ENCODE data around the gene TTLL9.
"Not testable (repeated sequence)": the region's sequence is repeated elsewhere in the genome, so short reads cannot be mapped to it uniquely, and the experiment has no call there.

The TTLL9 gene

DNA sequence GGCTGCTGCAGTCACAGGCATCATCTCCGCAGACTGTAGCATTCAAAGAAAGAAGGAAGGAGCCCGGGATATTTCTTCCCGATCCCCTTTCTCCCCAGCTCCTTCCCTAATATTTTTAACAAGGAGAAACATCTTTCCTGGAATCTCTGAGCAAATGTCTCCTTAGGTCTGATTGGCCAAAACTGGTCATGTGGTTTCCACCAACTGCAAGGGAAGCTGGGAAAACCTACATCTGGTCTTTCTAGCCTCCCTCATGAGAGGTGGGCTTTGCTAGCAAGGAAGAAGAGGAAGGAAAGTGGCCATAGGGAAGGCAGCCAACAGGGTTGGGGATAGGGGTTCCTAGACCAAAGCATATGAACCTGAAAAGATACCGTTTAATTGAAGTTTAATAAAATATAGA lies 46.3 kb downstream of the TTLL9 start:
- DNase-seq (ENCODE audit: low read depth in 2 of 2, low spot score in 1 of 2): no peak

DNA sequence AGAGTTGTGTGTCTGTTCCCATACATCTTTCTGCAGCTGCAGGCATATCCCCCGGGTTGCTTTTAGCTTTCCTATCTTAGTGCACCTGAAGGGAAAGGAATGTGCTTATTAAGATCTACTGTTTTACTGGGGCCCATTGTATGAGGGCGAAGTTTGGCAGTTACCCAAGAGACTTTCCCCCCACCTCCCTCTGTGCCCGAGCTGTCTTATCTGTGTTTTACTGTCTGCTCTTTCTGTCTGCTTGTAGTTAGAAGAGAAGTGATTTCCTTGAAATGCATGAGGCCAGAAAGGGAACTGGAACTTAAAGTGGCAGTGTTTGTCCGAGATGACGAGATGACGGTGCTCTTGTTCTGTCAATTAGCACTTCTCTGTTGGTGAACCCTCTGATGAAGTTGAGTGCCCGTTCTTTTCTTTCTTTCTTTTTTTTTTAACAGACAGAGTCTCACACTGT lies 47.6 kb downstream of the TTLL9 start:
- not testable (repeated sequence) for DNase-seq (ENCODE audit: low read depth in 2 of 2, low spot score in 1 of 2)

- no peak for DNase-seq (ENCODE audit: low read depth in 2 of 2, low spot score in 1 of 2)
Observed at GRCh38 chr20:31918466-31919105, 48.2 kb downstream of the TTLL9 start.

DNA sequence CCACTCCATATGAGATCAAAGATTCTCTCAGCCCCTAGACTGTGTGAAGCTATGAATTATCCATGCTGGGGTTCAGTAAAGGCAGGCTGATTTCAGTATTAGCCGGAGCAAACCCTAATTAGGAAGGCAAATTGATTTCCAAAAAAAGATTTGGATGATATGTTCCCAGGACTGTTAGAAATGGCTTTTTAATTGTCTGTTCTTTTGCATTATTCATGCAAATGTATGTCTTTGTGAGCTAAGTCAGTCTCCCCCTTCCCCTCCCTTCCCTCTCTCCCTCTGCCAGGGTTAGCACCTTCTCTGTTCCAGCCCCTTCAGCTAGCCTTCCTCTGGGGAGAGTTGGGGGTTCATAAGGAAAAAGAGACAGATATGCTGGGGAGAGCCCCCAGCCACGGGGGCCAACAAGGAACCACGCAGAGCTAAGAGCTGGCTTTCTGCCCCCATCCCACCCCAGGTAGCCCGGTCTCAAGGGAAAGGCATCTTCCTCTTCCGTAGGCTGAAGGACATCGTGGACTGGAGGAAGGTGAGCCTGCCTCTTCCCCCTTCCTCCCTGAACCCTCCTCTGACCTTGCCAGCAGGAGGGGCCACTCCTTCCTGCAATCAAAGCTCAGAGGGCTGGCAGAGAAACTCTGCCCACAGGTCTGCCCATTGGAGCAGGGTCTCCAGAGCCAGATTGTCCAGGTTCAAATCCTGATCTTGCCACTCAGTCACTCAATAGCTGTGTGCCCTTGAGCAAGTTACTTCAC lies 49.1 kb downstream of the TTLL9 start:
- DNase-seq (ENCODE audit: low read depth in 2 of 2, low spot score in 1 of 2): no peak

DNA sequence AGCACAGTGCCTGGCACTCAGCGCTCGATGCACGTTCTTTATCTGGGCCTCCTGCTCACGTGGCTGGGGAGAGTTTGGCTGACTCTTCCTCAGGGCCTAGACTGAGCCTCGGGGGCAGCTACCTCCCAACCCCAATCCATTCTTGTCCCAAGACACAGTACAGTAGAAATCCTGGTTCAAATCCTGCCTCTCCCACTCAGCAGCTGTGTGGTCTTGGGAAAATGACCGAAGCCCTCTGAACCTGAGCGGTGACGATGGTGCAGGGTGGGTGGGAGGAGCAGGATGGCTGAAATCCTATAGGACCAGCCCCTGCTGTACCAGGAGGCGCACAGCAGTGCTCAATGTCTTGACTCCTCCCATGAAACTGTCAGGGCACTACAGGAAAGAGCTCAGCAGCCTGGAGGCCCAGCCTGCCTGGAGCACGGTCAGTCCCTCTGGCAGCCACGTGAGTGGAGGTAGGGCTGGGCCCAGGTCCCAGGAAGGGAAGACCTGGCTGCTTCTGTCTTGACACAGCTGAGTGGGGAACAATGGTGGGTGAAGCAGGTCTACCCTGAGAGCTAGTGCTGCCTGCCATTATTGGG lies 49.9 kb downstream of the TTLL9 start:
- DNase-seq (ENCODE audit: low read depth in 2 of 2, low spot score in 1 of 2): no peak

DNA sequence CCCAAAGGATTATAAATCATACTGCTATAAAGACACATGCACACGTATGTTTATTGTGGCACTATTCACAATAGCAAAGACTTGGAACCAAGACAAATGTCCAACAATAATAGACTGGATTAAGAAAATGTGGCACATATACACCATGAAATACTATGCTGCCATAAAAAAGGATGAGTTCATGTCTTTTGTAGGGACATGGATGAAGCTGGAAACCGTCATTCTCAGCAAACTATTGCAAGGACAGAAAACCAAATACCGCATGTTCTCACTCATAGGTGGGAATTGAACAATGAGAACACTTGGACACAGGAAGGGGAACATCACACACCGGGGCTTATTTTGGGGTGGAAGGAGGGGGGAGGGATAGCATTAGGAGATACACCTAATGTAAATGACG lies 51.0 kb downstream of the TTLL9 start:
- not testable (repeated sequence) for DNase-seq (ENCODE audit: low read depth in 2 of 2, low spot score in 1 of 2)

DNA sequence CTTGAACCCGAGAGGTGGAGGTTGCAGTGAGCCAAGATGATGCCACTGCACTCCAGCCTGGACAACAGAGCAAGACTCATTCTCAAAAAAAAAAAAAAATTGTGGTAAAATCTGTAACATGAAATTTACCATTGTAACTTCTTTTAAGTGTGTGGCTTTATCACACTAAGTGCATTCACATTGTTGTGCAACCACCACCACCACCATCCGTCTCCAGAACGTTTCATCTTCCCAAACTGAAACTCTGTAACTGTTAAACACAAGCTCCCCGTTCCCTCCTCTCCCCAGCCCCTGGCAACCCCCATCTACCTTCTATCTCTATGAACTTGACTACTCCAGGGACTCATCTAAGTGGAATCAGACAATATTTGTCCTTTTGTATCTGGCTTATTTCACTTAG lies 51.7 kb downstream of the TTLL9 start:
- DNase-seq (ENCODE audit: low read depth in 2 of 2, low spot score in 1 of 2): no peak

DNA sequence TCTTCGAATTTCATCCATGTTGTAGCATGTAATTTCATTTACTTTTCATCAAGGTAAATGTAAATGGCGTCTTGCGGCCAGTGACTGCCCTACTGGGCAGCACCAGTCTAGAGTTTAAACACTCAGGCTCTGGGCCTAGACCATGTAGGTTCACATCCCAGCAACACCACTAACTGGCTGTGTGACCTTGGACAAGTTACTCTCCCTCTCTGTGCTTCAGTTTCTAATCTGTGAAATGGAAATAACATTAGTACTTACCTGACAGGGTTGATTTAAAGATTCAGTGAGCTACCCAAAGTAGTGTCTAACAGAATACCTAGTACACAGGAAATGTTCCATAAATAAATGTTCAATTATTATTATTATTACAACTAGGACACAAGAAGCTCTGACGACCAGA lies 52.2 kb downstream of the TTLL9 start:
- DNase-seq (ENCODE audit: low read depth in 2 of 2, low spot score in 1 of 2): no peak

- no peak for DNase-seq (ENCODE audit: low read depth in 2 of 2, low spot score in 1 of 2)
Observed at GRCh38 chr20:31923388-31924331, 53.2 kb downstream of the TTLL9 start.

- no peak for DNase-seq (ENCODE audit: low read depth in 2 of 2, low spot score in 1 of 2)
Observed at GRCh38 chr20:31924561-31924960, 54.1 kb downstream of the TTLL9 start.

- DNase-seq (ENCODE audit: low read depth in 2 of 2, low spot score in 1 of 2): no peak
Observed at GRCh38 chr20:31925631-31926030, 55.2 kb downstream of the TTLL9 start.

- no peak for DNase-seq (ENCODE audit: low read depth in 2 of 2, low spot score in 1 of 2)
Observed at GRCh38 chr20:31926493-31926892, 56.1 kb downstream of the TTLL9 start.

DNA sequence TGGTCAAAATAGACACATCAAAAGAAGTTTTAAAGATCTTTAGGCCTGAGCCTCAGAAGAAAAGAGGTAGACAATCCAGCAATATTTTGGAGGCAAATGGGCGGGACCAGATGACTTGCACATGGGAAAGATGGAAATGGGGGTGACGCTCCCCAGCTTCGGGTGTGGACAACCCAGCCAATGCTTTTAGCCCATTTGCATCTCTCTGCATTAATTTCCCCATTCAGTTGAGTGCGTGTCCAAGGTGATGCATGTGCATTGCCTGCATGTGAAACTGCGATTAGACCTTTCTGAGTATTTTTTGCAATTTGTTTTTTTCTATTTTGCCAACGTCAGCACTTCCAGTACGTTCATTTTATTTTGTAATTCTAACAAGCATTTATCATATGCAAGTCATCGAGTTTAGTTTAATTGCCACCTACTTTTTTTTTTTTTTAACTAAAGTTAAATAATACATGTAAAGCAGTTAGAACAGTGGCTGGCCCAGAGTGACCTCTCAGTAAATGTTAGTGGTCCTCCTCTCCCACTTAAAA lies 57.3 kb downstream of the TTLL9 start:
- no peak for DNase-seq (ENCODE audit: low read depth in 2 of 2, low spot score in 1 of 2)

DNA sequence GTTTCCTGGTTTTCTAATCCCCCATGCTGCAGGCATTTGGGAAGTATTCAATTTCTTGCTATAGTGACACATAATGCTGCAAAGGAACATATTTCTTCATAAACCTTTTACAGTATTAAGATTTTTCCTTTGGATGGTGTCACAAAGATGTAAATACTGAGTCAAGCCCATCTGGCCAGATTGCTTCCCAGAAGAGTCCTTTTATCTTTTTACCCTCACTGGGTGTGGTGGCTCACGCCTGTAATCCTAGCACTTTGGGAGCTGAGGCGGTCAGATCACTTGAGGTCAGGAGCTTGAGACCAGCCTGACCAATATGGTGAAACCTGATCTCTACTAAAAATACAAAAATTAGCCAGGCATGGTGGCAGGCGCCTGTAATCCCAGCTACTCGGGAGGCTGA lies 59.2 kb downstream of the TTLL9 start:
- not testable (repeated sequence) for DNase-seq (ENCODE audit: low read depth in 2 of 2, low spot score in 1 of 2)

DNA sequence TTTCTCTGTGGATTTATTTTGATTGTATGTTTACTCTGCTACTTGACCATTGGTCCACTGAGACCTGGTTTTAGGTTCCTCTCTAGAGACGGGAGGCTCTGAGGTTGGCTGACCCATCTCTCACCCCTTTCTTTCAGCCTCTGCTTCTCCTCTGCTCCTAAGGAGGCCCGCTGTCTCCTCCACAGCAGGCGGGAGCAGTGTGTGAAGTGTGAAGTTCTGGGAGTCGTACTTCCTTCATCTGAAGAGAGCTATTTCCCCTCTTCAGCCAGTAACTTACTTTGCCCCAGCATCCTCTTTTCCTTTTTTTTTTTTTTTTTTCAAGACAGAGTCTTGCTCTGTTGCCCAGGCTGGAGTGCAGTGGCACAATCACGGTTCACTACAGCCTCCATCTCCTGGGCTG lies 60.3 kb downstream of the TTLL9 start:
- no peak for DNase-seq (ENCODE audit: low read depth in 2 of 2, low spot score in 1 of 2)

DNA sequence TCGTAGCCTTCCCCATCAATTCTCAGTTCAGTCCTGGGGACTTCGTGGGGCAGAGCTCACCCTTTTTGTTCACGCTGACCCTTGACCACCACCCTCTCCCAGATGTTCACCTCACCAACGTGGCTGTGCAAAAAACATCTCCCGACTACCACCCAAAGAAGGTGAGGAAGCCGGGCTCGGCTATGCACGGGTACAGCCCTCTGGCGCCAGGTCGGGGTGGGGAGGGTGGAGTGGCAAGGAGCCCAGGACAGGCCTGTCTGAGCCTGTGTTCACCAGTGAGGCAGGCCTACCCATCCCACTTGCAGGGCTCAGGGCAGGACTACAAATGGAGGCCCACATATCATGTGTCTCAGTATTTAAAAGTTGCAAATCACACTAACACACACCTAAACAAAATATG lies 63.3 kb downstream of the TTLL9 start:
- DNase-seq (ENCODE audit: low read depth in 2 of 2, low spot score in 1 of 2): no peak

DNA sequence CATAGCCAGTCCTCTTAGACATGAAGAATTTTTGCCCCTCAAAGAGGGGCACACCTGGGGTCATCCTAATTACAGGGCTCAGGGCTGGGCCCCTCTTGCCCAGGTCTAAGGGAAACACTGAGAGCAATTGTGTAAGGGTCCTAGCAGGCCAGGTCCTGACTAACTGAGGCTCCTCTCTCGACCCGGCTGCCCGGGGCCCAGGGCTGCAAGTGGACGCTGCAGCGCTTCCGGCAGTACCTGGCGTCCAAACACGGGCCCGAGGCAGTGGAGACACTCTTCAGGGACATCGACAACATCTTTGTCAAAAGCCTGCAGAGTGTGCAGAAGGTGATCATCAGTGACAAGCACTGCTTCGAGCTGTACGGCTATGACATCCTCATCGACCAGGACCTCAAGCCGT lies 64.1 kb downstream of the TTLL9 start:
- no peak for DNase-seq (ENCODE audit: low read depth in 2 of 2, low spot score in 1 of 2)

DNA sequence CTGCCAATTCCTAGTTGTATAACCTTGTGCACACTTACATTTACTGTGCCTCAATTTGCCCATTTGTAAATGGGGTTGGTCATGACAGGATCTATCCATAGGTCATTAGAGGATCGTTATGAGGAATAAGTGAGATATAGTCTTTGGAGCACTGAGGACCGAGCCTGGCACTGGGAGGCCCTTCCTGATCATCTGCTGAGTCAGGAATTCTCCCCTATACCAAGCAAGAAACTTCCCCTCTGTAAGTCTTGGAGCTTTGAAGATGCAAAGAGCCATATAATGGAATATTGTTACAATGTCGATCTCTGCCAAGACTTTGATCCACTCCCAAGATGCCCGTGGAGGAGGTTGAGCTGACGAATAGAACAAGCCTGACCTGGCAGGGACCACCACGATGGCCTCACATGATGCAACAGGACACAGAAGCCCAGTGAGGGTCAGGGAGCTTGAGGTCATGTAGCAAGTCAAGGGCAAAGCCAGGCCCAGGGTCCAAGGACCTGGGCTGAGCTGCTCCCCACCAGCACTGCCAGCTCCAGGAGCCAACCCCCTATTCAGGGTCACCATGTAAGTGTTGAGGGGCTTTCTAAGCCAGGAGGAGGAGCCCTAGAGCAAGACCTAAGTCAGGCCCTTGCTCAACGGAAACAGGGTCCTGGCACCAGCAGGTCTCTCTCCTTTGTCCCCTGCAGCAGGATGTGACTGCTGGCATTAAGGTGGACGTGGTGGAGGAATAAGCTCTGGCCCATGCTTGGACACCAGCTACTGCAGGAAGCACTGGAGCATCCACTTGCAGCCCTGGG lies 64.7 kb downstream of the TTLL9 start:
- DNase-seq (ENCODE audit: low read depth in 2 of 2, low spot score in 1 of 2): no peak

- no peak for DNase-seq (ENCODE audit: low read depth in 2 of 2, low spot score in 1 of 2)
Observed at GRCh38 chr20:31936420-31936819, 66.0 kb downstream of the TTLL9 start.

DNA sequence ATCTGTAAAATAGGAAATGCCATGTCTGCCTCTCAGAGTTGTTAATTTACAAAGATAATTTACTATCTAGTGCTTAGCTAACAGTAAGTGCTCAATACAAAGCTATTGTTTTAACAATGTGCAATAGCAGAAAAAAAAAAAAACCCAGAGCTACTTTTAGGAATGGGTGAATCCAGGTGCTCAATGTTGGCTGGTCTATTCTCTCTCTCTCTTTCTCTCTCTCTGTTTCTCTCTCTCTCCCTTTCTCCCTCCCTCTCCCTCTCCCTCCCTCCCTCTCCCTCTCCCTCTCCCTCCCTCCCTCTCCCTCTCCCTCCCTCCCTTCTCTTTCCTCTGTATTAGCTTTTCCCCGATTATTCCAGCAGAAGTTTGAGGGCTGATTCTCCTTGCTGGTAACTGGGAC lies 67.4 kb downstream of the TTLL9 start:
- DNase-seq (ENCODE audit: low read depth in 2 of 2, low spot score in 1 of 2): no peak

Data from stimulated activated CD8-positive, alpha-beta memory T cell treated with anti-CD3 and anti-CD28 coated beads, Interleukin-4, amount 100 ng/mL, for 1 hour (primary cell).